OCI-LY3 (cell line): ENCODE data around the gene GRIN2A.

ENCODE experiments used
- EZH2phosphoT487 ChIP-seq: fragments of 200-600 bp; shearing (Covaris generic); IDR thresholded peaks from 2 replicates; pipeline ENCODE4 v1.6.1; 2018; ENCODE audit warnings: antibody characterized with exemption, mixed run types, low read depth
- TF ChIP-seq, protein P1 (sequence below): fragments of 200-600, 300-600 bp; sonication (generic); IDR thresholded peaks from 2 replicates; pipeline ENCODE4 v1.5.1; 2014; ENCODE audit warnings: antibody characterized with exemption, low read length, low read depth

DNA sequence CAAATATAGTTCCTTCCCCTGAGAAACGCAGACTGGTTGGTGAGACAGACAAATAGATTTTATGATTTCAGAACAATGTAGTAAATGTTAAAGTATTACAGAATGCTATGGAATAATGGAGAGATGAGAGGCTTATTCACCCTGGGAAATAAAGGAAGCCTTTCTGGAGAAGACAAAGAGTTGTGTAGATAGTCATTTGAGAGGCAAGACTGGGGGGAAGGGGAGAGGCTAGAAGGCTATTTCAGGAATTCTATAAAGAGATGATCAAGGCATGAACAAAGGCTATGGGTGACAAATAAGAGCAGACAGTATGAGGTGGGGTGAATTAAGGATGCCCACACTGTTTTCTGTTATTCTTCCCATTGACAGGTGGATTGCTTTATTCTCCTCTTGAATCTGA is 211.4 kb downstream of the GRIN2A start:
- TF ChIP-seq, protein P1, sequence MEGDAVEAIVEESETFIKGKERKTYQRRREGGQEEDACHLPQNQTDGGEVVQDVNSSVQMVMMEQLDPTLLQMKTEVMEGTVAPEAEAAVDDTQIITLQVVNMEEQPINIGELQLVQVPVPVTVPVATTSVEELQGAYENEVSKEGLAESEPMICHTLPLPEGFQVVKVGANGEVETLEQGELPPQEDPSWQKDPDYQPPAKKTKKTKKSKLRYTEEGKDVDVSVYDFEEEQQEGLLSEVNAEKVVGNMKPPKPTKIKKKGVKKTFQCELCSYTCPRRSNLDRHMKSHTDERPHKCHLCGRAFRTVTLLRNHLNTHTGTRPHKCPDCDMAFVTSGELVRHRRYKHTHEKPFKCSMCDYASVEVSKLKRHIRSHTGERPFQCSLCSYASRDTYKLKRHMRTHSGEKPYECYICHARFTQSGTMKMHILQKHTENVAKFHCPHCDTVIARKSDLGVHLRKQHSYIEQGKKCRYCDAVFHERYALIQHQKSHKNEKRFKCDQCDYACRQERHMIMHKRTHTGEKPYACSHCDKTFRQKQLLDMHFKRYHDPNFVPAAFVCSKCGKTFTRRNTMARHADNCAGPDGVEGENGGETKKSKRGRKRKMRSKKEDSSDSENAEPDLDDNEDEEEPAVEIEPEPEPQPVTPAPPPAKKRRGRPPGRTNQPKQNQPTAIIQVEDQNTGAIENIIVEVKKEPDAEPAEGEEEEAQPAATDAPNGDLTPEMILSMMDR = no peak
- no peak for TF ChIP-seq EZH2phosphoT487
